CD14-positive monocyte (primary cell): ENCODE results near the gene C12orf57. TPM values are rescaled to one million over a fixed set of nuclear protein-coding genes. Genes with fewer than 3 reads are reported as not detected.

ENCODE experiments used
- DNase-seq, 3 donors: peaks; one replicate each; pipeline ENCODE4 v3.0.0-alpha.2; 2011 to 2022
- H2AFZ ChIP-seq: 2 replicates; pipeline ENCODE4 v1.6.0; 2012; ENCODE audit warnings: mild to moderate bottlenecking, low read depth, low read length, inconsistent platforms; ENCODE audit not compliant: insufficient read depth, poor library complexity, severe bottlenecking
- H3K27ac ChIP-seq, 2 donors: 1 replicate in 1 of 2; 2 replicates in 1 of 2; pipeline ENCODE4 v1.5.1; 2012 to 2013; ENCODE audit warnings: low read length in 2 of 2, control low read depth in 1 of 2, inconsistent platforms in 1 of 2, low read depth in 1 of 2, mild to moderate bottlenecking in 1 of 2
- H3K27me3 ChIP-seq, 2 donors: one replicate each; pipeline versions ENCODE4 v1.6.0 to v1.6.1; 2011 to 2013; ENCODE audit warnings: low read length in 2 of 2; ENCODE audit not compliant: control insufficient read depth in 2 of 2, insufficient read depth in 2 of 2
- H3K36me3 ChIP-seq, 2 donors: replicated peaks in 1 of 2; 1 replicate in 1 of 2; 2 replicates in 1 of 2; pipeline versions ENCODE4 v1.5.1 to v1.6.1; 2012 to 2013; ENCODE audit warnings: low read length in 2 of 2, control low read depth in 1 of 2, inconsistent platforms in 1 of 2, mild to moderate bottlenecking in 1 of 2; ENCODE audit not compliant: insufficient read depth in 2 of 2, control insufficient read depth in 1 of 2
- H3K4me1 ChIP-seq, 2 donors: 1 replicate in 1 of 2; 2 replicates in 1 of 2; pipeline versions ENCODE4 v1.5.1 to v1.6.1; 2012 to 2013; ENCODE audit warnings: low read length in 2 of 2, control low read depth in 1 of 2, inconsistent platforms in 1 of 2, mild to moderate bottlenecking in 1 of 2, moderate library complexity in 1 of 2; ENCODE audit not compliant: insufficient read depth in 2 of 2, control insufficient read depth in 1 of 2
- H3K4me2 ChIP-seq: replicated peaks from 2 replicates; pipeline ENCODE3; 2012; ENCODE audit warnings: low read length, moderate library complexity, mild to moderate bottlenecking; ENCODE audit not compliant: poor library complexity, severe bottlenecking; ENCODE audit errors: extremely low read depth
- H3K4me3 ChIP-seq, 3 experiments: fragments of 200-600 bp in 1 of 3; sonication (generic) in 1 of 3; replicated peaks in 1 of 3; 1 replicate in 2 of 3; 2 replicates in 1 of 3; pipeline ENCODE4 v1.5.1; 2011 to 2013; ENCODE audit warnings: low read length in 3 of 3, mild to moderate bottlenecking in 3 of 3, control low read depth in 2 of 3, low read depth in 2 of 3, inconsistent platforms in 1 of 3, moderate library complexity in 1 of 3
- H3K79me2 ChIP-seq: 2 replicates; pipeline ENCODE4 v1.6.0; 2012; ENCODE audit warnings: mild to moderate bottlenecking, control low read depth, inconsistent platforms, low read length, moderate library complexity; ENCODE audit not compliant: insufficient read depth
- H3K9ac ChIP-seq: 2 replicates; pipeline ENCODE4 v1.6.0; 2017; ENCODE audit warnings: low read length, mild to moderate bottlenecking; ENCODE audit not compliant: insufficient read depth, poor library complexity, severe bottlenecking
- H3K9me3 ChIP-seq, 2 donors: replicated peaks in 1 of 2; 1 replicate in 1 of 2; 2 replicates in 1 of 2; pipeline versions ENCODE4 v1.5.1 to v1.6.1; 2012 to 2013; ENCODE audit warnings: low read length in 2 of 2, control low read depth in 1 of 2; ENCODE audit not compliant: control insufficient read depth in 1 of 2, insufficient read depth in 1 of 2
- H4K20me1 ChIP-seq: 2 replicates; pipeline ENCODE4 v1.6.0; 2012; ENCODE audit warnings: mild to moderate bottlenecking, low read length, control low read depth, moderate library complexity; ENCODE audit not compliant: insufficient read depth
- H3K27ac Mint-ChIP-seq, 7 donors: one replicate each; pipeline ENCODE4 v1.8.0; 2020; ENCODE audit warnings: mild to moderate bottlenecking in 7 of 7, mixed read lengths in 7 of 7, moderate library complexity in 6 of 7, inconsistent platforms in 2 of 7
- H3K27me3 Mint-ChIP-seq, 3 donors: one replicate each; pipeline ENCODE4 v1.8.0; 2021 to 2022; ENCODE audit warnings: low read depth in 3 of 3, mild to moderate bottlenecking in 3 of 3, mixed read lengths in 3 of 3, moderate library complexity in 3 of 3, inconsistent platforms in 1 of 3
- H3K36me3 Mint-ChIP-seq, 2 donors: one replicate each; pipeline ENCODE4 v1.8.0; 2020; ENCODE audit warnings: mixed read lengths in 2 of 2, inconsistent platforms in 1 of 2, mild to moderate bottlenecking in 1 of 2
- H3K4me1 Mint-ChIP-seq: one replicate; pipeline ENCODE4 v1.8.0; 2020; ENCODE audit warnings: mild to moderate bottlenecking, mixed read lengths
- H3K4me3 Mint-ChIP-seq, 2 donors: one replicate each; pipeline ENCODE4 v1.8.0; 2020; ENCODE audit warnings: mild to moderate bottlenecking in 2 of 2, mixed read lengths in 2 of 2, moderate library complexity in 1 of 2
- H3K9me3 Mint-ChIP-seq, 7 donors: one replicate each; pipeline ENCODE4 v1.8.0; 2020 to 2022; ENCODE audit warnings: mixed read lengths in 7 of 7, mild to moderate bottlenecking in 6 of 7, moderate library complexity in 6 of 7, inconsistent platforms in 2 of 7
- CTCF ChIP-seq: fragments of 200-600 bp; IDR thresholded peaks from one replicate; pipeline ENCODE4 v1.8.0; 2022; ENCODE audit warnings: antibody characterized with exemption, mild to moderate bottlenecking
- WGBS: methylation state at CpG from one replicate; pipeline ENCODE4 v1.1.5; 2013; ENCODE audit warnings: missing lambda C conversion rate; ENCODE audit not compliant: insufficient coverage; 5-methylcytosine and 5-hydroxymethylcytosine counted together
- intact Hi-C, 2 donors: fragments of 100-400 bp; cut with micrococcal nuclease; formaldehyde crosslinking; loops; one replicate each; pipeline versions ENCODE4 v1.15.0 to v1.15.1; 2023
- polyA plus RNA-seq, 3 donors: library from polyadenylated mRNA; depleted of rRNA in 1 of 3; unstranded in 2 of 3; stranded (reverse) in 1 of 3; fragments of 300-500 nt in 2 of 3; fragments of >200 nt in 1 of 3; fragmentation: Illumina TruSeq in 2 of 3; gene quantifications; 1 replicate in 2 of 3; 2 replicates in 1 of 3; pipeline ENCODE4 v1.2.3, GENCODE V29; 2012 to 2021
- small RNA-seq: library from RNA; depleted of rRNA; stranded (forward); fragments of <200 nt; gene quantifications from one replicate; pipeline ENCODE3, GENCODE V24; 2012; ENCODE audit warnings: low read depth; ENCODE audit not compliant: insufficient read length

Gene C12orf57
- polyA plus RNA-seq, 3 donors, result 19.1 to 59.2 (median 24.2) TPM

- no peak overlapping the region for H3K4me3 ChIP-seq
- no peak overlapping the region for H3K4me3 Mint-ChIP-seq
- no peak overlapping the region for H3K9ac ChIP-seq
- peak overlapping the region in 1 of 7 donors; percentile 74 for H3K27ac Mint-ChIP-seq
- H3K36me3 Mint-ChIP-seq, result peaks cover 68 to 88% of the 10 kb centered on the region in 2 donors
- H3K9me3 ChIP-seq, result no peaks in the 10 kb centered on the region
- no peak overlapping the region for H3K27ac ChIP-seq
- no peaks in the 10 kb centered on the region for H3K27me3 ChIP-seq
- no peak for TF ChIP-seq CTCF
- no peak overlapping the region for H3K4me2 ChIP-seq
- H3K36me3 ChIP-seq, result peaks cover 72 to 89% of the 10 kb centered on the region in 2 donors
- H4K20me1 ChIP-seq, result no peaks in the 10 kb centered on the region
- no peaks in the 10 kb centered on the region for H3K4me1 ChIP-seq
- no peak for DNase-seq
- H3K4me1 Mint-ChIP-seq, result peaks cover 1% of the 10 kb centered on the region
- H3K9me3 Mint-ChIP-seq, result no peaks in the 10 kb centered on the region
- WGBS, result 86% methylated on average over 4 of the region's 7 CpGs
- peaks cover 4% of the 10 kb centered on the region for H3K79me2 ChIP-seq
- no peak overlapping the region for H2AFZ ChIP-seq
- H3K27me3 Mint-ChIP-seq, result no peaks in the 10 kb centered on the region
- intact Hi-C loops, result no loop called here
These were observed 38.7 kb downstream of the C12orf57 start for GRCh38 chr12:6982532-6982931.

- Histone ChIP-seq H3K4me3 (no peak overlapping the region), H3K9ac (no peak overlapping the region), H3K4me2 (no peak overlapping the region), H3K27me3 (no peaks in the 10 kb centered on the region), H3K9me3 (no peaks in the 10 kb centered on the region), H4K20me1 (no peaks in the 10 kb centered on the region), H3K27ac (no peak overlapping the region), H2AFZ (no peak overlapping the region), H3K4me1 (no peaks in the 10 kb centered on the region), H3K36me3 (peaks cover 37 to 67% of the 10 kb centered on the region in 2 donors), H3K79me2 (peaks cover 14% of the 10 kb centered on the region)
- Mint-ChIP-seq H3K27me3 (peaks cover 0 to 1% (median 0%) of the 10 kb centered on the region in 3 donors), H3K9me3 (no peaks in the 10 kb centered on the region), H3K4me3 (no peak overlapping the region), H3K27ac (peak overlapping the region in 2 of 7 donors; percentile 58 to 67), H3K36me3 (peaks cover 40 to 65% of the 10 kb centered on the region in 2 donors), H3K4me1 (no peaks in the 10 kb centered on the region)
- no peak for TF ChIP-seq CTCF
- DNase-seq, result no peak
- intact Hi-C loops, result no loop called here
- 90% methylated on average over 9 of the region's 11 CpGs for WGBS
These were observed 44.2 kb downstream of the C12orf57 start for GRCh38 chr12:6987956-6988553.

Small RNA genes lying within 50 kb of the gene (small RNA-seq; reads per million reads assigned to genes)
- gene MIR141 (3.3 reads per million, percentile 29 among the genes with 10 or more reads in this experiment), gene MIR200C (40.4 reads per million, percentile 92 among the genes with 10 or more reads in this experiment), gene RNU7-1 (not detected), gene SCARNA12 (9.9 reads per million, percentile 74 among the genes with 10 or more reads in this experiment)

Other genes starting within 250 kb of the C12orf57 start
- not detected for gene PIANP, start 243.2 kb upstream of the C12orf57 start, polyA plus RNA-seq
- 10 to 100 TPM; 70.1 to 77.1 (median 72.3) TPM for gene COPS7A, start 220.0 kb upstream of the C12orf57 start, polyA plus RNA-seq
- gene MLF2, start 190.9 kb upstream of the C12orf57 start, polyA plus RNA-seq, result 100 to 1,000 TPM; 113 to 211 (median 140) TPM
- gene PTMS, start 177.7 kb upstream of the C12orf57 start, polyA plus RNA-seq, result 1 to 10 TPM; 2.4 to 9.7 (median 2.6) TPM
- gene LAG3, start 171.5 kb upstream of the C12orf57 start, polyA plus RNA-seq, result under 1 TPM in 1 of 3 donors, not detected in 2; 0.04 TPM
- 100 to 1,000 TPM; 261 to 371 (median 269) TPM for gene CD4, start 154.5 kb upstream of the C12orf57 start, polyA plus RNA-seq
- gene GPR162, start 122.2 kb upstream of the C12orf57 start, polyA plus RNA-seq, result 10 to 100 TPM; 15.1 to 81.7 (median 16.0) TPM
- gene P3H3, start 115.6 kb upstream of the C12orf57 start, polyA plus RNA-seq, result under 1 TPM in 1 of 3 donors, not detected in 2; 0.56 TPM
- under 1 TPM in 1 of 3 donors, not detected in 2; 0.31 TPM for gene GNB3, start 103.1 kb upstream of the C12orf57 start, polyA plus RNA-seq
- under 1 TPM; 0.57 to 0.61 (median 0.59) TPM for gene CDCA3, start 92.7 kb upstream of the C12orf57 start, polyA plus RNA-seq
- gene USP5, start 91.9 kb upstream of the C12orf57 start, polyA plus RNA-seq, result 10 to 100 TPM; 28.0 to 32.4 (median 29.9) TPM
- gene TPI1, start 76.5 kb upstream of the C12orf57 start, polyA plus RNA-seq, result 100 to 1,000 TPM; 446 to 839 (median 764) TPM
- gene SPSB2, start 70.7 kb upstream of the C12orf57 start, polyA plus RNA-seq, result 1 to 10 TPM; 4.7 to 6.9 (median 6.6) TPM
- gene LRRC23, start 39.2 kb upstream of the C12orf57 start, polyA plus RNA-seq, result 1 to 10 TPM; 4.9 to 6.8 (median 5.1) TPM
- under 1 TPM; 0.09 to 0.43 (median 0.19) TPM for gene ENO2, start 29.4 kb upstream of the C12orf57 start, polyA plus RNA-seq
- gene ATN1, start 16.1 kb upstream of the C12orf57 start, polyA plus RNA-seq, result 10 to 100 TPM in 1 of 3 donors, under 1 TPM in 1, not detected in 1; 0.40 to 10.6 TPM
- not detected for gene RNU7-1, start 206 bp upstream of the C12orf57 start, polyA plus RNA-seq
- 100 to 1,000 TPM; 449 to 764 (median 562) TPM for gene PTPN6, start 7.3 kb downstream of the C12orf57 start, polyA plus RNA-seq
- gene PHB2, start 26.6 kb downstream of the C12orf57 start, polyA plus RNA-seq, result 100 to 1,000 TPM in 1 of 3 donors, 10 to 100 TPM in 2; 90.6 to 158 (median 91.9) TPM
- 10 to 100 TPM in 2 of 3 donors, 1 to 10 TPM in 1; 9.8 to 35.3 (median 33.1) TPM for gene EMG1, start 26.9 kb downstream of the C12orf57 start, polyA plus RNA-seq
- gene LPCAT3, start 74.5 kb downstream of the C12orf57 start, polyA plus RNA-seq, result 10 to 100 TPM; 50.9 to 62.7 (median 54.1) TPM
- under 1 TPM in 1 of 3 donors, not detected in 2; 1.00 TPM for gene C1S, start 116.7 kb downstream of the C12orf57 start, polyA plus RNA-seq
- under 1 TPM in 2 of 3 donors, not detected in 1; 0.14 to 0.88 TPM for gene C1R, start 148.4 kb downstream of the C12orf57 start, polyA plus RNA-seq
- gene C1RL, start 165.2 kb downstream of the C12orf57 start, polyA plus RNA-seq, result 10 to 100 TPM in 1 of 3 donors, 1 to 10 TPM in 2; 4.8 to 27.9 (median 5.6) TPM
- not detected for gene RBP5, start 184.9 kb downstream of the C12orf57 start, polyA plus RNA-seq
- gene CLSTN3, start 186.3 kb downstream of the C12orf57 start, polyA plus RNA-seq, result 10 to 100 TPM in 1 of 3 donors, not detected in 2; 13.7 TPM
- 10 to 100 TPM in 1 of 3 donors, 1 to 10 TPM in 2; 4.3 to 11.3 (median 7.1) TPM for gene PEX5, start 245.7 kb downstream of the C12orf57 start, polyA plus RNA-seq